ENCODE results near the gene RFXANK.

DNA sequence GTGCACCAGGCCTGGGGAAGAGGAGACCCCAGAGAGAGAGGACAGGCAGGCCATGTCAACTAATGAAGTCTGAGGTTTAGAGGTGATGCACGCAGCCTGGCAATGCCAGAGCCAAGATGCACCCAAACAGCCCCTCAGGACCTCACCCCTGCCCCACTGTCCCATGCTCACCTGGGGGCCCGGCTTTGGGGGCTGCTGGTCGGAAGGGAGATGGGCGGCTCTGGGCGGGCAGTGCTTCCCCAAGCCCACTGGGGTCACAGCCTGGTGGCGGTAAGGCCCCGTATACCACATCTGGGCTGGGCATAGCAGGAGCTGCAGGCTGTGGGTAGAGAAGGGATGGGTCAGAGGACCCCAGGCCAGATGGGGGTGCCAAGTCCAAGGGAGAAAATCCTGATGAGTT lies 45.2 kb upstream of the RFXANK start:
- TF ChIP-seq GATA2 (IDR thresholded peaks at IDR 0.05; ENCODE audit: low read depth, low read length) (no peak), GATA3 (IDR thresholded peaks at IDR 0.05; ENCODE audit: low read depth, low read length) (no peak)

Measured in SH-SY5Y (cell line).